MCF 10A (cell line): ENCODE results near the gene DYNC1LI1. TPM values are rescaled to one million over a fixed set of nuclear protein-coding genes. Genes with fewer than 3 reads are reported as not detected.

Experiments used
- BruUV-seq: library from RNA; stranded (reverse); fragments of 400-500 nt; replicated peaks from 2 replicates; lab custom pipeline; 2021; lab: Mats Ljungman, UMichigan
- CTCF ChIA-PET: fragments of 300-600 bp; sonication (Branson Sonifier 250); formaldehyde crosslinking; extraction: SDS; loops from one replicate; lab custom pipeline; 2021; ENCODE audit warnings: antibody characterized with exemption, inconsistent platforms; lab: Yijun Ruan, JAX
- POLR2A ChIA-PET: fragments of 300-600, 350-650 bp; sonication (Branson Sonifier 250); formaldehyde crosslinking; extraction: SDS; loops from one replicate; lab custom pipeline; 2020; ENCODE audit warnings: antibody characterized with exemption, inconsistent platforms; lab: Yijun Ruan, JAX
- DNase-seq: peaks from one replicate; pipeline ENCODE4 v3.0.0-alpha.2; 2018; ENCODE audit not compliant: unreplicated experiment
- H3K27ac Mint-ChIP-seq: one replicate; pipeline ENCODE4 v1.8.0; 2022; ENCODE audit warnings: mild to moderate bottlenecking, low read depth, mixed read lengths; ENCODE audit not compliant: unreplicated experiment
- H3K27me3 Mint-ChIP-seq: one replicate; pipeline ENCODE4 v1.8.0; 2022; ENCODE audit warnings: mixed read lengths; ENCODE audit not compliant: insufficient read depth, unreplicated experiment
- H3K36me3 Mint-ChIP-seq: one replicate; pipeline ENCODE4 v1.8.0; 2022; ENCODE audit warnings: mild to moderate bottlenecking, moderate library complexity, mixed read lengths; ENCODE audit not compliant: insufficient read depth, unreplicated experiment
- H3K4me1 Mint-ChIP-seq: one replicate; pipeline ENCODE4 v1.8.0; 2022; ENCODE audit warnings: mixed read lengths; ENCODE audit not compliant: insufficient read depth, unreplicated experiment
- H3K4me3 Mint-ChIP-seq: one replicate; pipeline ENCODE4 v1.8.0; 2022; ENCODE audit warnings: mild to moderate bottlenecking, moderate library complexity, mixed read lengths; ENCODE audit not compliant: unreplicated experiment
- H3K9me3 Mint-ChIP-seq: one replicate; pipeline ENCODE4 v1.8.0; 2022; ENCODE audit warnings: mixed read lengths; ENCODE audit not compliant: unreplicated experiment
- CTCF ChIP-seq: fragments of 200-600 bp; IDR thresholded peaks from one replicate; pipeline ENCODE4 v1.8.0; 2022; ENCODE audit warnings: antibody characterized with exemption, mild to moderate bottlenecking; ENCODE audit not compliant: unreplicated experiment
- intact Hi-C: fragments of 100-400 bp; cut with micrococcal nuclease; formaldehyde crosslinking; loops from 2 replicates; pipeline ENCODE4 v1.14.1; 2022
- total RNA-seq: library from RNA; stranded (reverse); gene quantifications from 2 replicates; pipeline ENCODE4 v1.2.3, GENCODE V29; 2022

The DYNC1LI1 gene
- total RNA-seq, 1 experiment from 2014 or later, result 47.6 TPM

- peaks cover 21% of the 10 kb centered on the region for H3K36me3 Mint-ChIP-seq
These were observed 86.2 kb downstream of the DYNC1LI1 start for GRCh38 chr3:32484436-32484835.

GRCh38 chr3:32483772-32484171 lies 86.9 kb downstream of the DYNC1LI1 start:
- BruUV-seq, result no TSS peak
- TF ChIP-seq CTCF, result no peak
- Mint-ChIP-seq H3K4me3 (no peak overlapping the region), H3K4me1 (peaks cover 15% of the 10 kb centered on the region), H3K27me3 (no peaks in the 10 kb centered on the region), H3K9me3 (no peaks in the 10 kb centered on the region), H3K36me3 (peaks cover 28% of the 10 kb centered on the region), H3K27ac (no peak overlapping the region)
- no peak for DNase-seq
- ChIA-PET CTCF (interaction anchor here (0.6 to 4.0 kb wide), 2 partner anchors 15 to 207 kb away, joined by 3 to 22 read pairs; no protein-coding TSS in a partner anchor), POLR2A (interaction anchor here (1.5 kb wide), 1 partner anchor 18 kb away, joined by 5 read pairs; the partner anchor contains the start of gene CMTM6)
- intact Hi-C loops, result no loop called here

More at GRCh38 chr3:32484436-32484835, 86.2 kb downstream of the DYNC1LI1 start:
- no peak overlapping the region for H3K27ac Mint-ChIP-seq
- POLR2A ChIA-PET, result no interaction called here
- no peaks in the 10 kb centered on the region for H3K27me3 Mint-ChIP-seq
- no peaks in the 10 kb centered on the region for H3K9me3 Mint-ChIP-seq
- CTCF ChIA-PET, result interaction anchor here (0.6 to 4.0 kb wide), 3 partner anchors 16 to 463 kb away, joined by 3 to 22 read pairs (median 3); no protein-coding TSS in a partner anchor
- DNase-seq, result no peak
- no TSS peak for BruUV-seq
- intact Hi-C loops, result no loop called here
- no peak for TF ChIP-seq CTCF
- H3K4me3 Mint-ChIP-seq, result no peak overlapping the region
- H3K4me1 Mint-ChIP-seq, result peaks cover 15% of the 10 kb centered on the region

- Mint-ChIP-seq H3K4me3 (no peak overlapping the region), H3K27ac (no peak overlapping the region), H3K36me3 (peaks cover 29% of the 10 kb centered on the region), H3K27me3 (no peaks in the 10 kb centered on the region), H3K4me1 (peaks cover 7% of the 10 kb centered on the region), H3K9me3 (no peaks in the 10 kb centered on the region)
- intact Hi-C loops, result no loop called here
- POLR2A ChIA-PET, result interaction anchor here (1.5 kb wide), 1 partner anchor 19 kb away, joined by 5 read pairs; the partner anchor contains the start of gene CMTM6
- no peak for DNase-seq
- no TSS peak for BruUV-seq
- no peak for TF ChIP-seq CTCF
- CTCF ChIA-PET, result interaction anchor here (4.0 kb wide), 1 partner anchor 14 kb away, joined by 22 read pairs; no protein-coding TSS in a partner anchor
These were observed 88.0 kb downstream of the DYNC1LI1 start for GRCh38 chr3:32482693-32483092.

GRCh38 chr3:32481791-32482631 lies 88.6 kb downstream of the DYNC1LI1 start:
- H3K36me3 Mint-ChIP-seq, result peaks cover 28% of the 10 kb centered on the region
- no peaks in the 10 kb centered on the region for H3K27me3 Mint-ChIP-seq
- no peaks in the 10 kb centered on the region for H3K9me3 Mint-ChIP-seq
- H3K27ac Mint-ChIP-seq, result no peak overlapping the region
- ChIA-PET POLR2A (interaction anchor here (1.5 kb wide), 1 partner anchor 20 kb away, joined by 5 read pairs; the partner anchor contains the start of gene CMTM6), CTCF (interaction anchor here (3.4 kb wide), 1 partner anchor 14 kb away, joined by 14 read pairs; no protein-coding TSS in a partner anchor)
- no peak for TF ChIP-seq CTCF
- H3K4me1 Mint-ChIP-seq, result peaks cover 6% of the 10 kb centered on the region
- BruUV-seq, result no TSS peak
- no peak overlapping the region for H3K4me3 Mint-ChIP-seq
- DNase-seq, result no peak
- intact Hi-C loops, result no loop called here
